EH (cell line): ENCODE data around the gene TSPAN15.
"Not testable (repeated sequence)": the region's sequence is repeated elsewhere in the genome, so short reads cannot be mapped to it uniquely, and the experiment has no call there.

Experiments
- DNase-seq: peaks from one replicate; pipeline ENCODE4 v3.0.0-alpha.2; 2015; ENCODE audit warnings: low read depth

TSPAN15 gene

GRCh38 chr10:69488149-69488844 lies 37.0 kb downstream of the TSPAN15 start:
- not testable (repeated sequence) for DNase-seq

GRCh38 chr10:69488856-69489255 lies 37.6 kb downstream of the TSPAN15 start:
- DNase-seq, result not testable (repeated sequence)

- no peak for DNase-seq
These were observed 38.3 kb downstream of the TSPAN15 start for GRCh38 chr10:69489506-69490090.

- no peak for DNase-seq
These were observed 39.6 kb downstream of the TSPAN15 start for GRCh38 chr10:69490876-69491275.

- no peak for DNase-seq
These were observed 40.3 kb downstream of the TSPAN15 start for GRCh38 chr10:69491611-69492010.

GRCh38 chr10:69492091-69492745 lies 41.0 kb downstream of the TSPAN15 start:
- no peak for DNase-seq

GRCh38 chr10:69492746-69493462 lies 41.6 kb downstream of the TSPAN15 start:
- no peak for DNase-seq

GRCh38 chr10:69494626-69495558 lies 43.6 kb downstream of the TSPAN15 start:
- no peak for DNase-seq

DNA sequence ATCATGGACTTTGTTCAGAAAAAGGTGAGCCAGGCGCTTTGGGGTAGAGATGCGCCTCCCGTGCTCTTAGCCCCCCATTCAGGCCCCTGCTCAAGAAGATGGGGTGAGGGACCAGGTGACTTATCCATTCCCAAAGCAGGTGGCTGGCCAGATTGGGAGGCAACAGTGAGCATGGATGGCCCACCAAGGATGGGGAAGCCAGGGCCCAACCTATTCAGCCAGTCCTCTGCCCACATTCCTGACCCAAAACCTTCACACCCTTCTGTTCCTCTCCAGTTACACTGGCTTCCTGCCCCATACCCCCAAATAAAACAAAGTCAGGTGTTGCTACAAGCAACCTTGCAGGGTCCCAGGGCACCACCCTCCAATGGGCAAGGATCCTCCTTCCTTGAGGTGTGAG lies 44.4 kb downstream of the TSPAN15 start:
- no peak for DNase-seq

GRCh38 chr10:69496352-69497230 lies 45.3 kb downstream of the TSPAN15 start:
- no peak for DNase-seq

DNA sequence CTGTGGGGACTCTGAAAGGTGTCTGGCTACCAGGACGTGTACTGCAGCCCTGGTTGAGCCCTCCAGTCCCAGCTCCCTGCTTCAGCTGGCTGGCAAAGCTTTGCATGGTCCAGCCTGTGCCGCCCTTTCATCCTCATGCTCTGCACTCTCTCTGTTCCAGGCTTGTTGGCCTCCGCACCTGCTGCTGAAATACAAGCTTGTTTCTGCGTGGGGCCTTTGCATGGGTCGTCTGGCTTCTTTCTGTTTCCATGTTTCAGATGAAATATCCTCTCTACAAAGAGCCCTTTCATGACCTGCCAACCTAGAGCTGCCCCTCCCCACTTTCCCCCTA lies 45.9 kb downstream of the TSPAN15 start:
- DNase-seq, result no peak

DNA sequence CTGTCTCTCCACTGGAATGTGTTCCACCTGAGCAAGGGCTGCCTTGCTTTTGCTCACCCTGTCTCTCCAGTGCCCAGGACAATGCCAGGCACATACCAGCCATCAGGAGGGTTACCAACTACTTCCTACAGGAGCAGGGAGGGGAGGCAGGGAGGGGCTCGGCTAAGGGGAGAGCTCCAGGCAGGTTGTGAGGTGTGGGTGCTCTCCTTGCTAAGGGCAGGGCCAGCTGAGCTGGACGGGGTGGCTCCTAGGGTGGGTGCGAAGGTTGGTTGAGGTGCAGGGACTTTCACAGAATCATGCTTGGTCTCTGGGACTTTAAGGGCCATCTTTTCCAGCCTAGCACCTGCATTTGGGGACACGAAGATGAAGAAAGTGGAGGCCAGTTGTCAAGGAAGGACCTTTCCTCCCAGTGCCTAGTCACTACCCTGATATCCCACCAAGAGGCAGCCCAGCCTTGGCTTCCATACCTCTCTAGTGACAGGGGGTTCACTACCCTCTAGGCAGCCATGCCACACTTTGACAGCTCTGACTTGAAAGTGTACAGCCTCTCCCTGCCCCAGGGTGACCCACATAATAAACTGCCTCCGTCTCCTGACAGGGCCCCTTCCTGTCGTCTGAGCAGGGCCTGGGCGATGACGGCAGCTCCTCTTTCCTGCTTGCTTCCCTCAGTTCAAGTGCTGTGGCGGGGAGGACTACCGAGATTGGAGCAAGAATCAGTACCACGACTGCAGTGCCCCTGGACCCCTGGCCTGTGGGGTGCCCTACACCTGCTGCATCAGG lies 46.5 kb downstream of the TSPAN15 start:
- DNase-seq, result no peak

GRCh38 chr10:69498711-69499471 lies 47.6 kb downstream of the TSPAN15 start:
- peak; percentile 29 for DNase-seq

DNA sequence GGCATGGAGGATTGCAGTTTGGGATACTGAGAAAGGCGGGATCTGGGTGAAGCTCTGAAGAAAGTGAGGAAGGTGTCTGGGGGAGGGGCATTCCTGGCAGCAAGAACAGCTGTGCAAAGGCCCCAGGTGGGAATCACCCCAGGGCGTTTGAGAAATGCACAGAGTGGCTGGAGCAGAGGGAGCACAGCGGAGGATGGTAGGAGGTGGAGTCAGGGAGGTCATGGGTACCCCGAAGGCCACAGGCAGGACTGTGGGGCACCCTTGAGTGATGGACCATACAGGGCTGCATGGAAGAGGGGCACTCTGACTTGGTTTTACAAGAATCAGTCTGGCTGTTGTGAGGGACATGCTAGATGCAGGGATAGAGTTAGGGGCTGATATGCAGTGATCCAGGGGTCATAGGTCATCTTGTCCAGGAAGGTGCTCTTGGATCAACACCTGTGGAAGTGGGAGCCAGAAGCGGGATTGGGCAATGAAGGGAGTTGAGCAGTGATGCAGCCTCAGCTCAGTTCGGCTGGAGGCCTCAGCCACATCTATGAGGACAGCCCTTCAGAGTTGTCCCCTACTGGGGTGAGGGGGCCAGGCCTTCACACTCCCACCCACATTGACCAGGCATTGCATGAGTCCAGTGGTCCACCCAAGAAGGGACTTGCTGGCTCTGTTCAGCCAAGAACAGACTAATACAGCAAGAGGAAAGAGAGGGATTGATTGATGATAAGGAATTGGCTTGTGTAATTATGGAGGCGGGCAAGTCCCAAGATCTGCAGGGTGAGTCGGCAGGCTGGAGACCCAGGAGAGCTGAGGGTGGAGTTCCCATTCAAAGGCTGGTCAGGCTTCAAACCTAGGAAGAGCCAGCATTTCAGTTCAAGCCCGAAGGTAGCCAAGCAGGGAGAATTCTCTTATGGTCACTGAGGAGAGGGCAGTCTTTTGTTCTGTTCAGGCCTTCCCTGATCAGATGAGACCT lies 48.7 kb downstream of the TSPAN15 start:
- no peak for DNase-seq

DNA sequence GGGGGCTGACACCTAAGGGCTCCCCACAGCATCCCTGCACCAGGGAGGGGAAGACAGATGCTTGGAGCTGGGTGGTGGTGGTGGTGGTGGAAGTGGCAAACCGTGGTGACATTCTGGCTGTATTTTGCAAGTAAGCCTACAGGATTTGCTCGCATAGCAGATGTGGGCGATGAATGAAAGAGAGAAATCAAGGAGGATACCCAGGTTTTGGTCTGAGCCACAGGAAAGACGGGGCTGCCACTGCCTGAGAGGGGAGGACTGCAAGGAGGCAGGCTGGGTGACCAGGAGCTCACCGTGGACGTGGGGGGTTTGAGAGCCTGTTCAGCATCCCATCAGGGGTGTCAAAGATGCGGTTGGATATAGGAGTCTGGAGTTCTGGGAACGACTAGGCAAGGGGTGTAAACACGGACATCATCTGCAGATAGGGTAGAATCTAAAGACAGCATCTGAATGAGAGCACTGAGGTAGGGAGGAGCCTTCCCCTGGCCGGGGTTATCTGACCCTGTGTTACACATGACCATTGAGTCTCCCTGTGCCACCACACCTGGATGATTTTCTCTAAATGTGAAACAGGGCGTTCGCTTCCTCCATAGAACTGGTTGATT lies 49.7 kb downstream of the TSPAN15 start:
- DNase-seq, result no peak

- DNase-seq, result no peak
These were observed 50.4 kb downstream of the TSPAN15 start for GRCh38 chr10:69501657-69502056.

GRCh38 chr10:69502589-69502988 lies 51.3 kb downstream of the TSPAN15 start:
- no peak for DNase-seq
